Measurements from ENCODE around the gene HOXC6.
"Not testable (repeated sequence)": the region's sequence is repeated elsewhere in the genome, so short reads cannot be mapped to it uniquely, and the experiment has no call there.

Gene HOXC6

DNA sequence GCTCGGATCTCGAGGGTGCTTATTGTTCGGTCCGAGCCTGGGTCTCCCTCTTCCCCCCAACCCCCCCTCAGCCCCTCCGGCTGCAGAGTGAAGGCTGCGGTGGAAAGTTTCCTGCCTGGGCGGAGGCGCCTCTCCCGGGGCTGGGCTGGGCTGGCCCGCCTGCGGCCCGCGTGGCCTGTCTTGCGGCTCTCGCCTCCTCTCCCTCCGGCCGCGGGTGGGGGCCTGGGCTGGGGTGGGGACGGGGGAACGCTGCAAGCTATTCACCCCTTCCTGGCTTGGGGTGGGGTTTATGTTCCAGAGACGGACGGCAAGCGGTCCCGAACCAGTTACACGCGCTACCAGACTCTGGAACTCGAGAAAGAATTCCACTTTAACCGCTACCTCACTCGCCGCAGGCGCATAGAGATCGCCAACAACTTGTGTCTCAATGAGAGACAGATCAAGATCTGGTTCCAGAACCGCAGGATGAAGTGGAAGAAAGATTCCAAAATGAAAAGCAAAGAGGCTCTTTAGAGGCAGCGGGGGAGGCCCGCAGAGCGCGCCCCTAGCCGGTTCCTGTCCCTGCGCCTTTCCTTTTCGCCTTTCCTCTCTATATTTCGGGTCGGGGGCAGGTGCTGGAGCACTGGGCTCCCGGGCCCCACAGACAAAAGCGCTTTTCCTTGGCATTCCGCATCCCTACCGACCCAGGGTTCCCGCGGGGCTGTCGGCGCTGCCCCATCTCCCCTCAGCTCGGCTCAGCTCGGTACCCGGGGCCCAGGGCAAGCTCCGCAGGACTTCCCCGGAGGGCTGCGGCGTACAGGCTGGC lies 5.9 kb downstream of the HOXC6 start:
- Mint-ChIP-seq H3K27ac (no peak overlapping the region), H3K36me3 (no peaks in the 10 kb centered on the region), H3K4me3 (peak overlapping the region; percentile 74), H3K27me3 (peaks cover 41% of the 10 kb centered on the region), H3K9me3 (ENCODE audit: low read depth) (no peaks in the 10 kb centered on the region), H3K4me1 (ENCODE audit: low read depth) (peaks cover 30% of the 10 kb centered on the region)

DNA sequence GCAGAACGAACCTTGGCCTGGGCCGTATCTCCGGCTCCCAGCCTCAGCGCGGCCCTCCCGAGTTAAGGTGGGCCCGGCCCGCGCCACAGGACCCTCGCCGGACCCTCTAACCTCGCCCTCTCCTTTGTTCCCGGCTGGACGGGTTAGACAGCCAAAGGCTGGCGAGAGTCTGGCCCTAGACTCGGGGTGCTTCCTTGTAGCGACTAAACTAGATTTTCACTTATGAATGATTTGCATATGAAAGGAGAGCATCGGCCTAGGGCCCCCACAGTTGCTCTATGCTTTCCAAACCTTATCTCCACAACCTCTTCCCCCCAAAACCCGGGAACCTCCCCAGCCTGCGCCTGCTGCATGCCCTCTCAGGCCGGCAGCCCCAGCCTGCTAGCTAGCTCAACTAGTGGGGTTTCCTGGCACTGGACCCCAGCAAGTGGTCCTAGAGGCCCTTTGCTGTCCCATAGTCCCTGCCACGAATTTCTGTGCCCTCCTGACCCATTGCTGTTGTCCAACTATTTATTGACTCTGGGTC lies 6.6 kb downstream of the HOXC6 start:
- Mint-ChIP-seq H3K36me3 (no peaks in the 10 kb centered on the region), H3K4me1 (ENCODE audit: low read depth) (peaks cover 25% of the 10 kb centered on the region), H3K4me3 (peak overlapping the region; percentile 51), H3K27me3 (peaks cover 39% of the 10 kb centered on the region), H3K27ac (no peak overlapping the region), H3K9me3 (ENCODE audit: low read depth) (no peaks in the 10 kb centered on the region)

GRCh38 chr12:54035568-54036264 lies 7.5 kb downstream of the HOXC6 start:
- H3K27ac Mint-ChIP-seq: no peak overlapping the region
- peaks cover 41% of the 10 kb centered on the region for H3K27me3 Mint-ChIP-seq
- H3K4me3 Mint-ChIP-seq: no peak overlapping the region
- H3K36me3 Mint-ChIP-seq: no peaks in the 10 kb centered on the region
- peaks cover 23% of the 10 kb centered on the region for H3K4me1 Mint-ChIP-seq (ENCODE audit: low read depth)
- no peaks in the 10 kb centered on the region for H3K9me3 Mint-ChIP-seq (ENCODE audit: low read depth)

DNA sequence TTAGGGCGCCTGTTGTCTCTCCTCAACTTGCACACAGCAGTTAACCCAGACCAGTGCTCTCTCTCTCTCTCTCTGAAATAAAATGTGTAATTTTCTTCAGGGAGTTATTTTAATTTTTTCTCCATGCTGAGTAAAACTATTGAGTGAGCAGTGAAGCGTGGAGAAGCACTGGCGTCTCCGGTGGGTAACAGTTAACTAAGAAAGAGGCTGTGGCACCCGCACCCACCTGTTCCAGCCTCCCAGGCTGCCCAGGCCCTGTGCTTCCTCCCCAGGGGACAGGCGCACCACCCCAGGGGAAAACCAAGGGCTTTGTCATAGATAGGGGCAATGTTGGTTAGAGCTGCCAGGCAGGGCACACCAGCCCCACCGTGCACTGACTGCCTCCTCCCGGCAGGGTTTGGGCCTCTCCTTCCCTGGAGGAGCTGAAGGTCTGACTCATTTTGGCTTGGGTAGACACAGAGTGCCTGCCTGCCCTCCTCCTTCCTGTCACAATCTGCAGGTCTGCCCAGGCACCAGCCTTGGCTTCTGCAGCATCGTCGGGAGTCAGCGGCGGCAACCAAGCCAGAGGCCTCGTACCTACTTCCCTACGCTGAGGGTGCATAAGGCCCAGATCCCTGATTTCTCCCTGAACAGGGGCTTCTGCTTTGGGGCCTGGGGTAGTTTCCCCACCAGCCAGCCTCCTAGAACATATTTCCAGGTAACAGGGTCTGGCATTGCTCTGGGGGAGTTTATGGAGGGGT lies 8.6 kb downstream of the HOXC6 start:
- H3K4me1 Mint-ChIP-seq (ENCODE audit: low read depth): peaks cover 23% of the 10 kb centered on the region
- no peak overlapping the region for H3K4me3 Mint-ChIP-seq
- no peak overlapping the region for H3K27ac Mint-ChIP-seq
- no peaks in the 10 kb centered on the region for H3K9me3 Mint-ChIP-seq (ENCODE audit: low read depth)
- peaks cover 42% of the 10 kb centered on the region for H3K27me3 Mint-ChIP-seq
- no peaks in the 10 kb centered on the region for H3K36me3 Mint-ChIP-seq

GRCh38 chr12:54037360-54038283 lies 9.4 kb downstream of the HOXC6 start:
- Mint-ChIP-seq H3K36me3 (no peaks in the 10 kb centered on the region), H3K27me3 (peaks cover 40% of the 10 kb centered on the region), H3K9me3 (ENCODE audit: low read depth) (no peaks in the 10 kb centered on the region), H3K27ac (no peak overlapping the region), H3K4me1 (ENCODE audit: low read depth) (peaks cover 15% of the 10 kb centered on the region), H3K4me3 (no peak overlapping the region)

DNA sequence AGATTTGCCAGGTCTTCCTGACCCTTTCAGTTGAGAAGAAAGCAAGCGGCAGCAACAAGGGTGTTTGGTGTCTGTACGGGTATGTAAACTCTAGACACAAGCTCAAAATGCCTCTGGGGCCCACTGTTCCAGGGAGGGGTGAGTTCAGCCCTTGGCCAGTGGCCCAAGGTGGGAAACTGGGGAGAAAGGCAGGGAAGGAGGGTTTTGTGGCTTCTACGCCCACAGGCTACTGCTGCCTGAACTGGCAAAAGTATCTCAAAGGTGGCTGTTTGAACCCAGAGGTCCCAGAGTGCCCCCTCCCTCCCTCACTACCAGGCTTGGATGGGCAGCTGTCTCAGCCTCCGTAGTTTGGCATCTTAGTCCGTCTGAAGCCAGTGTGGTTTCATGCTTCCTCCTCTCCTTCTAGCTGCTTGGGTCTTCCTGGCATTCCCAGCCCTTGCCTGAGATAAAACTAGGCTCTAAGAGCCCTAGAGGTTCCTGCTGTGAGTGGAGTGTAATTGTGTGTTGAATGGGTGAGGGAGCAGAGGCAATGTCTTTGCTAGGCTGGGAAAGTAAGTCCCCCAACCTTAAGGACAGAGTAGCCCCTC lies 10.1 kb downstream of the HOXC6 start:
- peaks cover 39% of the 10 kb centered on the region for H3K27me3 Mint-ChIP-seq
- H3K4me3 Mint-ChIP-seq: no peak overlapping the region
- no peak overlapping the region for H3K27ac Mint-ChIP-seq
- H3K36me3 Mint-ChIP-seq: no peaks in the 10 kb centered on the region
- no peaks in the 10 kb centered on the region for H3K9me3 Mint-ChIP-seq (ENCODE audit: low read depth)
- peaks cover 9% of the 10 kb centered on the region for H3K4me1 Mint-ChIP-seq (ENCODE audit: low read depth)

- no peak overlapping the region for H3K4me3 Mint-ChIP-seq
- no peaks in the 10 kb centered on the region for H3K36me3 Mint-ChIP-seq
- peaks cover 40% of the 10 kb centered on the region for H3K27me3 Mint-ChIP-seq
- H3K4me1 Mint-ChIP-seq (ENCODE audit: low read depth): peaks cover 7% of the 10 kb centered on the region
- H3K27ac Mint-ChIP-seq: no peak overlapping the region
- H3K9me3 Mint-ChIP-seq (ENCODE audit: low read depth): no peaks in the 10 kb centered on the region
Measured at GRCh38 chr12:54038871-54039414, 10.7 kb downstream of the HOXC6 start.

GRCh38 chr12:54039417-54040147 lies 11.3 kb downstream of the HOXC6 start:
- Mint-ChIP-seq H3K4me1 (ENCODE audit: low read depth) (peaks cover 11% of the 10 kb centered on the region), H3K4me3 (no peak overlapping the region), H3K27me3 (peaks cover 42% of the 10 kb centered on the region), H3K9me3 (ENCODE audit: low read depth) (no peaks in the 10 kb centered on the region), H3K27ac (no peak overlapping the region), H3K36me3 (no peaks in the 10 kb centered on the region)

- Mint-ChIP-seq H3K9me3 (ENCODE audit: low read depth) (no peaks in the 10 kb centered on the region), H3K27ac (no peak overlapping the region), H3K27me3 (peaks cover 43% of the 10 kb centered on the region), H3K4me3 (no peak overlapping the region), H3K4me1 (ENCODE audit: low read depth) (peaks cover 11% of the 10 kb centered on the region), H3K36me3 (no peaks in the 10 kb centered on the region)
Measured at GRCh38 chr12:54040148-54040494, 11.9 kb downstream of the HOXC6 start.

GRCh38 chr12:54040648-54041047 lies 12.4 kb downstream of the HOXC6 start:
- peaks cover 10% of the 10 kb centered on the region for H3K4me1 Mint-ChIP-seq (ENCODE audit: low read depth)

DNA sequence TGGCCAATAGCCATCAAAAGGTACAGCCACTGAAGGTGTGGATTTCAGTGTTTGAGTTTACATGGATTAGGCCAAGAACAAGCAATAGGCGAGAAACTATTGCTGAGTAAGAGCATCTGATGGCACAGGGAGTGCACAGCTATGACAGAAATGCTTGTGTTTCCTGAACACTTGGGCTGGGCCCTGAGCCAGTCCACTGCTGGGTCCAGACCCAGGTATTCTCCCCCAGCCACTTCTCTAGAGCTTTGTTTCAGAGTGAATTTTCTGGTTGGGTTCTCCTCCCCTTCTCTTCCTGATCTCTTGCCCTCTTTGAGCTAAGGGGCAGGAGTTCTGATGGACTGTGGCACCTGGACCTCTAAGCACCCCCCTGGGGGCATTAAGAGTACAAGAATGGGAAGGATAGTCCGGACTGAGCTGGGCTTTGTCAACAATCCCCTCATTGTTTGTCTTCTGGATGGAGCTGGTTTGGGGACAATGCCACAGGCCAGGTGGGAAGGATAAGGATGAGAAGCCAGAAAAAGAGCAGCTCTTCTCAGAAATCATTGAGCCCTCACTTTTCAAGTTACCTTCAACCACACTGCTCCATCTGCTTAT lies 13.0 kb downstream of the HOXC6 start:
- no peak overlapping the region for H3K27ac Mint-ChIP-seq
- H3K4me1 Mint-ChIP-seq (ENCODE audit: low read depth): peaks cover 10% of the 10 kb centered on the region
- no peaks in the 10 kb centered on the region for H3K36me3 Mint-ChIP-seq
- peaks cover 43% of the 10 kb centered on the region for H3K27me3 Mint-ChIP-seq
- H3K9me3 Mint-ChIP-seq (ENCODE audit: low read depth): no peaks in the 10 kb centered on the region
- no peak overlapping the region for H3K4me3 Mint-ChIP-seq

More at GRCh38 chr12:54040648-54041047, 12.4 kb downstream of the HOXC6 start:
- H3K4me3 Mint-ChIP-seq: no peak overlapping the region
- no peaks in the 10 kb centered on the region for H3K36me3 Mint-ChIP-seq
- H3K9me3 Mint-ChIP-seq (ENCODE audit: low read depth): no peaks in the 10 kb centered on the region
- peaks cover 44% of the 10 kb centered on the region for H3K27me3 Mint-ChIP-seq
- no peak overlapping the region for H3K27ac Mint-ChIP-seq

GRCh38 chr12:54042033-54042432 lies 13.8 kb downstream of the HOXC6 start:
- H3K27ac Mint-ChIP-seq; H3K36me3 Mint-ChIP-seq; H3K4me3 Mint-ChIP-seq; H3K9me3 Mint-ChIP-seq (ENCODE audit: low read depth): not testable (repeated sequence)
- Mint-ChIP-seq H3K27me3 (peaks cover 46% of the 10 kb centered on the region), H3K4me1 (ENCODE audit: low read depth) (peaks cover 12% of the 10 kb centered on the region)

All from activated naive CD8-positive, alpha-beta T cell (primary cell).